ENCODE results near the gene SLC16A11.

The SLC16A11 gene

DNA sequence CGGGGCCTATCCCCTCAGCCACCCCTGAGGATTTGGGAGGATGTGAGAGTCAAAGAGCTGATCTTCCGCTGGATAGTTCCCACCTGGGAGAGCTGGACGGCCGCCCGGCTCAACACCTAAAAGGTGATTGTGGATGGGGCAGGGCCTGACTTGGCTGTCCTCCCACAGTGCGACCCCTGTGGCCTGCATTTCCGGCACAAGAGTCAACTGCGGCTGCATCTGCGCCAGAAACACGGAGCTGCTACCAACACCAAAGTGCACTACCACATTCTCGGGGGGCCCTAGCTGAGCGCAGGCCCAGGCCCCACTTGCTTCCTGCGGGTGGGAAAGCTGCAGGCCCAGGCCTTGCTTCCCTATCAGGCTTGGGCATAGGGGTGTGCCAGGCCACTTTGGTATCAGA is 16.6 kb downstream of the SLC16A11 start:
- DNase-seq (ENCODE audit: low spot score) (no peak), FAIRE-seq (no peak)

DNA sequence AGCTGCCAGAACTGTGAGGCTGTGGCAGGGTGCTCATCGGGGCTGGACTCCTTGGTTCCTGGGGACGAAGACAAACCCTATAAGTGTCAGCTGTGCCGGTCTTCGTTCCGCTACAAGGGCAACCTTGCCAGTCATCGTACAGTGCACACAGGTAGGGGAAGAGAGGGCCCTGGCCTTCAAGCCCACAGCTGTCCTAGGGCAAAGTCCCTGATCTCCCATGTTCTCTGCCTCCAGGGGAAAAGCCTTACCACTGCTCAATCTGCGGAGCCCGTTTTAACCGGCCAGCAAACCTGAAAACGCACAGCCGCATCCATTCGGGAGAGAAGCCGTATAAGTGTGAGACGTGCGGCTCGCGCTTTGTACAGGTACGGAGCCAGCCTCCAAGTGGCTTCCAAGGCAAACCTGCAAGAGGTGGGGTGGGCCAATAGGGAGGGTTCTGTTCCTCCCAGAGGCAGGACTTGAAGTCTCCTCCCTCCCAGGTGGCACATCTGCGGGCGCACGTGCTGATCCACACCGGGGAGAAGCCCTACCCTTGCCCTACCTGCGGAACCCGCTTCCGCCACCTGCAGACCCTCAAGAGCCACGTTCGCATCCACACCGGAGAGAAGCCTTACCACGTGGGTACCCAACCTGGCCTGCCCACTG is 17.3 kb downstream of the SLC16A11 start:
- no peak for FAIRE-seq

DNA sequence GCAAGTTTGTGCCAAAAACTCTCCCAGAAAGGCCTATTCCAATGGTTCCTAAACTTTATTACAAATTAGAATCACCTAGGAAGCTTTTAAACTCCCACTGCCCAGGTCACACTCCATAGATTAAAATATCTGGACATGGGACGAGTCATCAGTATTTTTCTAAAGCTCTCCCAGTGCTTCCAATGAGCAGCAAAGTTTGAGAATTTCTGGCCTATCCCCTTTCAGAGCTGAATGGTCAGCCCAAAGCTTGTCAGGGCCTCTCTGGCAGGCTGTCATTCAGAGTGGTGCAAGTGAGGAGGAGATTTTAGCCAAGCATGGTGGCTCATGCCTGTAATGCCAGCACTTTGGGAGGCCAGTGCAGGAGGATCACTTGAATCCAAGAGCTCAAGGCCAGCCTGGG is 18.6 kb downstream of the SLC16A11 start:
- no peak for FAIRE-seq
- DNase-seq (ENCODE audit: low spot score), result no peak

More for the DNA sequence above, 17.3 kb downstream of the SLC16A11 start:
- DNase-seq (ENCODE audit: low spot score), result no peak

DNA sequence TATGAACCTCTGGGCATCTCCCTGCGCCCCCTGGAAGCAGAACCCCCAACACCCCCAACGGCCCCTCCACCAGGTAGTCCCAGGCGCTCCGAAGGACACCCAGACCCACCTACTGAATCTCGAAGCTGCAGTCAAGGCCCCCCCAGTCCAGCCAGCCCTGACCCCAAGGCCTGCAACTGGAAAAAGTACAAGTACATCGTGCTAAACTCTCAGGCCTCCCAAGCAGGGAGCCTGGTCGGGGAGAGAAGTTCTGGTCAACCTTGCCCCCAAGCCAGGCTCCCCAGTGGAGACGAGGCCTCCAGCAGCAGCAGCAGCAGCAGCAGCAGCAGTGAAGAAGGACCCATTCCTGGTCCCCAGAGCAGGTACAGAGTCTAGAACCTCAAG is 19.5 kb downstream of the SLC16A11 start:
- DNase-seq (ENCODE audit: low spot score), result no peak
- FAIRE-seq, result no peak

DNA sequence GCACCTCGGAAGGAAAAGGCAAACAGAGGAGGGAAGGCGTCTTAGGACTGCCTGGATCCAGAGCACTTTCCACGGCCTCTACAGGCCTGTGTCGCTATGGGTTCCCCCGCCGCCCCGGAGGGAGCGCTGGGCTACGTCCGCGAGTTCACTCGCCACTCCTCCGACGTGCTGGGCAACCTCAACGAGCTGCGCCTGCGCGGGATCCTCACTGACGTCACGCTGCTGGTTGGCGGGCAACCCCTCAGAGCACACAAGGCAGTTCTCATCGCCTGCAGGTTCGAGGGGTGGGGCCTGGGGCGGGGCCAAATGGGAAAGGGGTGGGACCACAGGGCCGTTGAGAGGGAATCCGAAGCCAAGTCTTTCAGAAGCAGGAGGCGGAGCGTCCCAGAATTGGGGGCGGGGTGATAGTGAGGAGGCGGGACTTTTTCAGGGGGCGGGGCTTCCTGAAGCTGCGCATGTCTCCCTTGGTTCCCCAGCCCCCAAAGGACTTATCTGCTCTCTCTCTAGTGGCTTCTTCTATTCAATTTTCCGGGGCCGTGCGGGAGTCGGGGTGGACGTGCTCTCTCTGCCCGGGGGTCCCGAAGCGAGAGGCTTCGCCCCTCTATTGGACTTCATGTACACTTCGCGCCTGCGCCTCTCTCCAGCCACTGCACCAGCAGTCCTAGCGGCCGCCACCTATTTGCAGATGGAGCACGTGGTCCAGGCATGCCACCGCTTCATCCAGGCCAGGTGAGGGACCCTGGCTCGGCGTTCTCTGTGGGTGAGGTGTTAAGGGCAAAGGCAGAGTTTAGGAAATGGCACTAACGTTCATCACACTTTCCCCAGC is 20.1 kb downstream of the SLC16A11 start:
- FAIRE-seq, result no peak
- no peak for DNase-seq (ENCODE audit: low spot score)

- FAIRE-seq (no peak), DNase-seq (ENCODE audit: low spot score) (no peak)
Measured at GRCh38 chr17:7022781-7023571, 20.9 kb downstream of the SLC16A11 start, which contains the start of gene BCL6B. BCL6B (plus strand) TSS chr17:7023050; CDS start chr17:7023672, 622 bp downstream.

GRCh38 chr17:7021993-7022778 is 21.7 kb downstream of the SLC16A11 start:
- FAIRE-seq (no peak), DNase-seq (ENCODE audit: low spot score) (no peak)

- FAIRE-seq, result no peak
- no peak for DNase-seq (ENCODE audit: low spot score)
Measured at GRCh38 chr17:7020894-7021664, 22.8 kb downstream of the SLC16A11 start.

- no peak for FAIRE-seq
- no peak for DNase-seq (ENCODE audit: low spot score)
Measured at GRCh38 chr17:7019839-7020519, 23.9 kb downstream of the SLC16A11 start.

GRCh38 chr17:7019367-7019766 is 24.5 kb downstream of the SLC16A11 start:
- FAIRE-seq (no peak), DNase-seq (ENCODE audit: low spot score) (no peak)

DNA sequence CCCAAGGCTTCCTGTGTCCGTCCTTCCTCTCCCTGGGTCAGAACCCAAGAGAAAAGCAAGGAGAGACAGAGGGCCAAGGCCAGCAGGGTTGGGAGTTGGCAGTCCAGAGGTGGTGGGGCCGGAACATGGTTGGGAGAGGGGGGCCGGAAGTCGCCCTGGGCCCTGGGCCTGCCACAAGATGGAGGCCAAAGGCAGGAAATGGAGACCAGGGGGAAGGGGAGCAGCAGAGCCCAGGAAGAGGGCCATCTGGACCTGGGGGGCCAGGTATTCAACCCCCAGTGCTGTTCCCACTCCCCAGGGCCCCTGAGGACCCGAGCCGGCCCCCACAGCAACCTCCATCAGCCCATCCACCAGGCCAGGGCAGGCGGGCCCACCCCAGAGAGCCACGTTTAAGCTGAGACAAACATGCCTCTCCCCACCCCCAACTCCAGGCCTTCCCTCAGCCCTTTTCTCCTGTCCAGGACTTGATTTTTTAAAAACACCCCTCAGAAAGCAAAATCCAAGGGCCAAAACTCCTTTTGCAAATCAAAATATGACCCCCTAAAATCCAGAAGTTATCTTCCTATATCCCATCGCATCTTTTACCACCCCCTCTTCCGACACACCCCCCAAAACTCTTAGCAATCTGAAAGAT is 25.4 kb downstream of the SLC16A11 start:
- no peak for FAIRE-seq
- DNase-seq (ENCODE audit: low spot score), result no peak

DNA sequence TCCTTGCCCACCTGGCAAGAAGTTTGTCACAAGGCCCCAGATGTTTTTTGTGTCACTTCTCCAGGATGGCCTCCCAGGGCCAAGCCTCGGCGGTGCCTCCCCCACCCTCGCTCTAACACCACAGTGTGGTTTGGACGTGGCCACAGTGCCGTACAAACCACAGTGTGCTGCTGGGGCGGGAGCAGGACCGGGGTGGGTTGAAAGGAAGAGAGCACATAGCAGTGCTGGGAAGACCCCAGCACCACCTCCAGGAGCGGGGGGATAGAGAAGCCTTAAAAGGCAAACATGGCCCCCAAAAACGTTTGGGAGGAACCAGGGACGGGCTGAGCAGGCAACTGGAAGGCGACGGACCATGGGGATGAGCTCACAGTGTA is 26.1 kb downstream of the SLC16A11 start:
- FAIRE-seq (no peak), DNase-seq (ENCODE audit: low spot score) (no peak)

DNA sequence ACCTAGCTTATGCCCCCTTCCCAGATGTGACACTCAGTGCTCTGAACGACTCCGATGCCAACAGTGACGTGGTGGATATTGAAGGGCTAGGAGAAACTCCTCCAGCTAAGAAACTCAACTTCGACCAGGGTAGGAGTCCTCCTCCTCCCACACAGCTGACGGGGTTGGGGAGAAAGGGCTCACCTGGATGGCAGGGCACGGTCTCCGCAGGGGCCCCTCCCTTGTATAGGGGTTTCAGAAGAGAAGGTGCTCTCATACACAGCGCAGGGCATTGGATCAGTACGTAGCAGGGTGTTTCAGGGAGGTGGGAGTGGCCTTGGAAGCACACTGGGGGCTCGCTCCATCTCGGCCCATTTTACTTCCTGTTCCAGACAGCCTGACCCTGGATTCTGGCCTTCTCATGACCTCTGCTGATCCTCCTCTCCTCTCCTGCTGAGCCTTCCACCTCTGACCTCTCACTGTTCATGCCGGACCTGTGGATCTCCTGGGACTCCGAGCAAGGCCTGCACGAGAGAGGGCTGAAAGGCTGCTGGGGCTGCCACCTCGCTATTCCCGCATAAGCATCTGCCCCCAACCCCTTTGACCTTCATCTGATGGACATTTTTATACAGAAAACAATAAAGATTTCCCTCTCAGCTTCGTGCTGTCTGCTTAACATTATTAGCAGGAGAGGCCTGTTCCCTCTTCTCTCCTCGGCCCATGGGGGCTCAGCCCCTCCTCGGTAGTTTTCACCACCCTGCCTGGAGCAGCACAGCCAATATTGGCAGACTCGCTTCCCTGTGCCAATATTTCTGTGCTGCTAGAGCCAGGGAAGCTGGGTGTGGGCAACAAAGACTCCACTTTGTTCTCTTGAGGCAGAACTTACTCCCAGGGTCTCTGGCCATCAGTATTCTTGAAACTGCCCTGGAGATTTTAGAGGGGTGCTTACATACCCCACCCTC is 26.7 kb downstream of the SLC16A11 start:
- DNase-seq (ENCODE audit: low spot score), result no peak
- FAIRE-seq, result no peak

DNA sequence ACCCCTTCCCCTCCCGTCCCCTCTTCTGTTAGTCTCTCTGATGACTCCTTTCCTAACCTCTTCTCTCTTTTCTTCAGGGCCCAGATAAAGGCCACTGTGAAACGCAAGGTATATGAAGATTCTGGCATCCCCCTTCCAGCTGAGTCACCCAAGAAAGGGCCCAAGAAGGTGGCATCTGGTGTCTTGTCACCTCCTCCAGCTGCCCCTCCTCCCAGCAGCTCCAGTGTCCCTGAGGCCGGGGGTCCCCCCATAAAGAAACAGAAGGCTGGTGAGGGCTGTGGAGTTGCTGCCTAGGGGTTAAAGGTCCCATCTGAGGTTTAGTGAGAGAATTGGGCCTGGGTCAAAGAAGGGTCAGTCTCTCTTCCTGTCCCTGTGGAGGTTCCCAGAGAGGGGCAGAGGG is 27.5 kb downstream of the SLC16A11 start:
- DNase-seq (ENCODE audit: low spot score) (no peak), FAIRE-seq (no peak)

DNA sequence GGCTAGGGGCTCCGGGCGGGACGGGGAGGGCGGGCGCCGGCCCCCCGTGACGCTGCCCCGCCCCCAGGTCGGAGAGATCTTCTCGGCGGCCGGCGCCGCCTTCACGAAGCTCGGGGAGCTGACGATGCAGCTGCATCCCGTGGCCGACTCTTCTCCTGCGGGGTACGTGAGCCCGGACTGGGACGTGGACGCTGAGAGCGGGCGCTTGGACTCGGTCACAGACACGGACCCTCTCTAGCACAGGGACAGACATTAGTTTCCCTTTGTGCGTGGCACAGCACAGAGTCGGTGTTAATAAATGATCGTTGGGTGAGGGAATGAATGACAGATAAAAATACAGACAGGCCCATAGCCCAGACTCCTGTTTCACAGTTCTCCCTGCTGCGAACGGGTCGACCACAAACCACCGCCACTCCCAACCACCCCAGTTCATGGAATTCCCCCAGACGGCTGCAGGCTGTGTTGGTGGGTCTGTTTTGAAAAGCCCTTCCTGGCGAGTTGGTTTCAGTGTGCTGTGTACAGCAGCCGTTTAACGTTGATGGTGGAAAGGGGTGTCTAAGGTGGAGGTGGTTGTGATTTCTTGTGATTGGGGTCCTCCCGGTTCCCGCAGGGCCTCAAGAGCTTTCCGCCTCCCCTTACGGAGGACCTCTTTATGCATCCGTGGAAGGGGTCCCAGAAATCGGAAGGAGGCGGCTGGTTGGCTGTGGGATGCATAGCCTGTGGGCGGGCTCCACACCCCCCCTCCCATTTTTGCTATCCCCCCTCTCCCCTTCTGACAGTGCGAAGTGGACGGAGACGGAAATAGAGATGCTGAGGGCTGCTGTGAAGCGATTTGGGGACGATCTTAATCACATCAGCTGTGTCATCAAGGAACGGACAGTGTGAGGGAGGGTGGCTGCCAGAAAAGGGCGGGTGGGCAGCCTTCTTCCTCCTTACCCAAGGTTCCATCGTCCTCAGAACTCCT is 28.6 kb downstream of the SLC16A11 start:
- peak; percentile 14 for FAIRE-seq
- DNase-seq (ENCODE audit: low spot score), result peak; percentile 67

- peak; percentile 89 for DNase-seq (ENCODE audit: low spot score)
- FAIRE-seq, result peak; percentile 47
Measured at GRCh38 chr17:7014261-7014994, 29.5 kb downstream of the SLC16A11 start.

DNA sequence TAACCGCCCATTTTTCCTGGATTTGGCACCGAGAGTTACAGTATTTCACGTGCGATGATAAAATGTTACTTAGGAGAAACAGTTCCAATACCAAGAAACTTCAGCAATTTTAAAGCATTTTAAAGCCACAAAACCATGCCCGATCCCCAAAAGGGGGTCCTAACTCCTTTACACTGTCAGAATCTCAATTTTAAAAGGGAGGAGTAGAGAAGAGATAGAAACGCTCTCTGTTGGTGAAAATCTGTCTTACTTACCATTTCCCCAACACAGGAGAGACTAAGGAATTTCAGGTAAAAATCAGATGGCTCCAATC is 32.0 kb downstream of the SLC16A11 start:
- FAIRE-seq, result no peak
- DNase-seq (ENCODE audit: low spot score), result no peak
